ENCODE data around the gene ZNF524.
A peak's percentile ranks its signal among the peaks of the same experiment; 100 is the strongest.

The ZNF524 gene, protein sequence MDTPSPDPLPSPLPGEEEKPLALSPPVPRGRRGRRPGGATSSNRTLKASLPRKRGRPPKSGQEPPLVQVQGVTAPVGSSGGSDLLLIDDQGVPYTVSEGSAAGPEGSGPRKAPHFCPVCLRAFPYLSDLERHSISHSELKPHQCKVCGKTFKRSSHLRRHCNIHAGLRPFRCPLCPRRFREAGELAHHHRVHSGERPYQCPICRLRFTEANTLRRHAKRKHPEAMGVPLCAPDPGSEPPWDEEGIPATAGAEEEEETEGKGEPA

DNA sequence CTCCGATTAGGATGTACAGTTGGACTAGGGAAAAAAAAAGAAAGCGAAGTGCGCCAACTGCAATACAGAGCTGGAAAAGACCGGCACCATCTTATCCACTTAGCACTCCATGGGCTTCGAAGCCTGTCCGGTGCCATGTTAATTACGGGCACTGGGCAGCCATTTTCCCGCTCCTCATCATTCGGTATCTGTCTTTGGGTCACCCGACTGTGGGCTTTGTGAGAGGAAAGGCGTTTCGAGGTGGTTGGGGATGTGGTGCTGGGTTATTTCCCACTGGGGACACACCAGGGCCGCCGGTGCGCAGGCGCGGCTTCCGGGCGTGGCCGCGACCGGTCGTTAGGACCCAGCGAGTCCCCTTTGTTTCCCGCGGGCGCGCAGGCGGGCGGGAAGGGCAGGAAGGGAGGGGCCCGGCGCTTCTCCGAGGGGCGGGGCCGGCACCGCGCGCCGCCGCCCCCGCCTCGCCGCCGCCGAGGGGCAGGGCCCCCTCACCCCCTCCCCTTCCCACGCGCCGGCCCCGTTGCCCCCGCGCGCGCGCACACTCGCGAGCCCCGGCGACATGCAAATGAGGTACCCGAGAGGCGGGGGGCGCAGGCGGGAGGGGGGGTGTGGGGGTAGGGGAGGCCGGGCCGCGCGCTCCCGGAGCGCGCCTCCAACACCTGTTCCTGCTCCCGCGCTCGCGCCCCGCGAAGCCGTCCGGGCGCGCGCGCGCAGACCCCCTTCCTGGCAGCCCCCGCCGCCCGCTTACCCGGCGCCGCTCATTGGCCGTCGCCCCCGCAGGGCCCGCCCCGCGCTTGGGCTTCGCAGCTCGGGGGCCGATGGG, at the start of gene ZNF524:
Gene ZNF524, plus strand, starts transcription at position 447 of the 820 bp plus-strand sequence. CDS start 1,825 bp downstream, outside the sequence.
- DNase-seq: peak; percentile 88
- peak within 1 kb of the TSS; percentile 80 for H3K27ac ChIP-seq (ENCODE audit: low read length)
- no peaks in the 10 kb centered on the region for H4K20me1 ChIP-seq (ENCODE audit: insufficient read depth, low read length)
- H3K4me1 ChIP-seq (ENCODE audit: low read length): peaks cover 12% of the 10 kb centered on the region; the same call in 1 of the 2 replicates
- H3K4me3 ChIP-seq (ENCODE audit: low read length): peak within 1 kb of the TSS; percentile 68
- no peaks in the 10 kb centered on the region for H3K36me3 ChIP-seq (replicated peaks; ENCODE audit: insufficient read depth, low read length)
- H3K27me3 ChIP-seq (replicated peaks; ENCODE audit: insufficient read depth, low read length): no peaks in the 10 kb centered on the region
- peaks cover 29% of the 10 kb centered on the region for H3F3A ChIP-seq (ENCODE audit: insufficient read depth, low read length)
- peak within 1 kb of the TSS; percentile 89 for H3K9ac ChIP-seq (ENCODE audit: low read length)
- peak within 1 kb of the TSS; percentile 63 for H2AFZ ChIP-seq (ENCODE audit: low read length)
- no peaks in the 10 kb centered on the region for H3K9me2 ChIP-seq (replicated peaks; ENCODE audit: insufficient read depth, low read length)
- peak within 1 kb of the TSS; percentile 88 for H3K4me2 ChIP-seq (ENCODE audit: low read depth, low read length)
- 0 out of 2 replicates have a peak, but pooled peaks cover 7% of the 10 kb centered on the region for H3K79me2 ChIP-seq (ENCODE audit: low read length)
- no peaks in the 10 kb centered on the region for H3K9me3 ChIP-seq (replicated peaks; ENCODE audit: insufficient read depth, low read length)
- TF ChIP-seq EZH2 (optimal IDR thresholded peaks at IDR 0.05; ENCODE audit: low read depth, low read length) (no peak), EZH2phosphoT487 (IDR thresholded peaks at IDR 0.05; ENCODE audit: low read length) (no peak)
- TF ChIP-seq, protein P1, sequence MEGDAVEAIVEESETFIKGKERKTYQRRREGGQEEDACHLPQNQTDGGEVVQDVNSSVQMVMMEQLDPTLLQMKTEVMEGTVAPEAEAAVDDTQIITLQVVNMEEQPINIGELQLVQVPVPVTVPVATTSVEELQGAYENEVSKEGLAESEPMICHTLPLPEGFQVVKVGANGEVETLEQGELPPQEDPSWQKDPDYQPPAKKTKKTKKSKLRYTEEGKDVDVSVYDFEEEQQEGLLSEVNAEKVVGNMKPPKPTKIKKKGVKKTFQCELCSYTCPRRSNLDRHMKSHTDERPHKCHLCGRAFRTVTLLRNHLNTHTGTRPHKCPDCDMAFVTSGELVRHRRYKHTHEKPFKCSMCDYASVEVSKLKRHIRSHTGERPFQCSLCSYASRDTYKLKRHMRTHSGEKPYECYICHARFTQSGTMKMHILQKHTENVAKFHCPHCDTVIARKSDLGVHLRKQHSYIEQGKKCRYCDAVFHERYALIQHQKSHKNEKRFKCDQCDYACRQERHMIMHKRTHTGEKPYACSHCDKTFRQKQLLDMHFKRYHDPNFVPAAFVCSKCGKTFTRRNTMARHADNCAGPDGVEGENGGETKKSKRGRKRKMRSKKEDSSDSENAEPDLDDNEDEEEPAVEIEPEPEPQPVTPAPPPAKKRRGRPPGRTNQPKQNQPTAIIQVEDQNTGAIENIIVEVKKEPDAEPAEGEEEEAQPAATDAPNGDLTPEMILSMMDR (IDR thresholded peaks at IDR 0.05; ENCODE audit: low read length): no peak

DNA sequence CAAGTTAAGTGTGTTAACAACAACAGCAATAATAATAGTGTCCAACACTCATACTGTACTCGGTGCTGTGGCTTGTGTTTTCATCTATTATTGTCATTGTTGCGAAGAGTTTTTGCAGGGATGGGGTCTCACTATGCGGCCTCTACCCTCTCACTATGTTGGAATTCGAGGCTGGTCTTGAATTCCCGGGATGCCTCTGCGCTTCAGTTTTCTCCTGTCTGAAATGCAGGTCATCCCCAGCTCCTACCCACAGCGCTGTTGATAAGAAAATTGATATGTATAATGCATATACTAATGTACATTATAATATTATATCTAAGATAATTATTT, 49.8 kb upstream of the ZNF524 start:
- Histone ChIP-seq H4K20me1 (ENCODE audit: insufficient read depth, low read length) (no peaks in the 10 kb centered on the region), H3K9me3 (replicated peaks; ENCODE audit: insufficient read depth, low read length) (no peaks in the 10 kb centered on the region), H3K79me2 (ENCODE audit: low read length) (no peaks in the 10 kb centered on the region), H3K27ac (ENCODE audit: low read length) (no peak overlapping the region), H3K9me2 (replicated peaks; ENCODE audit: insufficient read depth, low read length) (no peaks in the 10 kb centered on the region), H2AFZ (ENCODE audit: low read length) (no peak overlapping the region), H3K9ac (ENCODE audit: low read length) (no peak overlapping the region), H3F3A (ENCODE audit: insufficient read depth, low read length) (no peaks in the 10 kb centered on the region), H3K4me1 (ENCODE audit: low read length) (no peaks in the 10 kb centered on the region), H3K36me3 (replicated peaks; ENCODE audit: insufficient read depth, low read length) (no peaks in the 10 kb centered on the region), H3K4me3 (ENCODE audit: low read length) (no peak overlapping the region), H3K4me2 (ENCODE audit: low read depth, low read length) (no peak overlapping the region), H3K27me3 (replicated peaks; ENCODE audit: insufficient read depth, low read length) (peaks cover 96% of the 10 kb centered on the region)
- no peak for DNase-seq
- TF ChIP-seq EZH2phosphoT487 (IDR thresholded peaks at IDR 0.05; ENCODE audit: low read length) (no peak; the same call in 1 of the 2 replicates), EZH2 (optimal IDR thresholded peaks at IDR 0.05; ENCODE audit: low read depth, low read length) (no peak)
- TF ChIP-seq, protein P1 (IDR thresholded peaks at IDR 0.05; ENCODE audit: low read length): no peak

DNA sequence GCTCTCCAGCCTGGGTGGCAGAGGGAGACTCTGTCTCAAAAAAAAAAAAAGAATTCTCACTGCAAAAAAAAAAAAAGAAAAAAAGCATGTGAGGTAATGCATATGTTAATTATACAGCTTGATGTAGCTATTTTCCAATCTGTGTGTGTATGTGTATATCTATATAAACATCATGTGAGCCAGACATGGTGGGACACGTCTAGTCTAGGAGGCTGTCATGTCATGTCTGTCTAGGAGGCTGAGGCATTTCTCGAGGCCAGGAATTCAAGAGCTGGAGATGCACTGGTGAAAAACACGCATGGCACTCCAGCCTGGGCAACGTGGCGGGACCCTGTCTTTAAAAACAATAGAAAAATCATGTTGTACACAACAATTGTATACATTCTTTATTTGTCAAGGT, 47.9 kb upstream of the ZNF524 start:
- Histone ChIP-seq H2AFZ (ENCODE audit: low read length) (no peak overlapping the region), H3K27me3 (replicated peaks; ENCODE audit: insufficient read depth, low read length) (peaks cover 95% of the 10 kb centered on the region), H3K36me3 (replicated peaks; ENCODE audit: insufficient read depth, low read length) (no peaks in the 10 kb centered on the region), H4K20me1 (ENCODE audit: insufficient read depth, low read length) (no peaks in the 10 kb centered on the region), H3K9me3 (replicated peaks; ENCODE audit: insufficient read depth, low read length) (no peaks in the 10 kb centered on the region), H3K27ac (ENCODE audit: low read length) (no peak overlapping the region), H3K79me2 (ENCODE audit: low read length) (no peaks in the 10 kb centered on the region), H3K4me1 (ENCODE audit: low read length) (no peaks in the 10 kb centered on the region), H3F3A (ENCODE audit: insufficient read depth, low read length) (no peaks in the 10 kb centered on the region), H3K4me2 (ENCODE audit: low read depth, low read length) (no peak overlapping the region), H3K9ac (ENCODE audit: low read length) (no peak overlapping the region), H3K9me2 (replicated peaks; ENCODE audit: insufficient read depth, low read length) (no peaks in the 10 kb centered on the region), H3K4me3 (ENCODE audit: low read length) (no peak overlapping the region)
- TF ChIP-seq, protein P1 (IDR thresholded peaks at IDR 0.05; ENCODE audit: low read length): no peak
- TF ChIP-seq EZH2 (optimal IDR thresholded peaks at IDR 0.05; ENCODE audit: low read depth, low read length) (no peak), EZH2phosphoT487 (IDR thresholded peaks at IDR 0.05; ENCODE audit: low read length) (no peak)
- no peak for DNase-seq
